DND-41 (cell line): ENCODE measurements around the gene NBPF6.
A peak's percentile ranks its signal among the peaks of the same experiment; 100 is the strongest.
"Not testable (repeated sequence)": the region's sequence is repeated elsewhere in the genome, so short reads cannot be mapped to it uniquely, and the experiment has no call there.

Experiments used
- ATAC-seq: fragments of 200-7000 bp; cut with Tn5 transposase; 3 replicates; pipeline ENCODE4 v1.9.1; 2021; ENCODE audit warnings: low read depth; ENCODE audit not compliant: insufficient read depth
- DNase-seq: peaks from one replicate; pipeline ENCODE4 v3.0.0-alpha.2; 2020
- H2AFZ ChIP-seq: 2 replicates; pipeline ENCODE4 v1.6.0; 2012; ENCODE audit warnings: low read depth, low read length
- H3K27ac ChIP-seq: 2 replicates; pipeline ENCODE4 v1.5.1; 2012; ENCODE audit warnings: low read length, inconsistent platforms
- H3K27me3 ChIP-seq: fragments of 200-600 bp; sonication (generic); 2 replicates; pipeline ENCODE4 v1.6.0; 2012; ENCODE audit warnings: low read length, mild to moderate bottlenecking, inconsistent platforms; ENCODE audit not compliant: insufficient read depth, poor library complexity
- H3K36me3 ChIP-seq: 2 replicates; pipeline ENCODE4 v1.5.1; 2012; ENCODE audit warnings: low read length, inconsistent platforms; ENCODE audit not compliant: insufficient read depth
- H3K4me1 ChIP-seq: 2 replicates; pipeline ENCODE4 v1.5.1; 2012; ENCODE audit warnings: mild to moderate bottlenecking, low read length; ENCODE audit not compliant: insufficient read depth
- H3K4me2 ChIP-seq: 2 replicates; pipeline ENCODE4 v1.6.0; 2012; ENCODE audit warnings: mild to moderate bottlenecking, moderate library complexity, low read length, inconsistent platforms; ENCODE audit not compliant: insufficient read depth
- H3K4me3 ChIP-seq, 2 experiments: fragments of 200-600 bp in 1 of 2; shearing (Covaris generic) in 1 of 2; 2 replicates each; pipeline ENCODE4 v1.5.1; 2012 to 2016; ENCODE audit warnings: inconsistent platforms in 2 of 2, low read length in 2 of 2, mild to moderate bottlenecking in 2 of 2, low read depth in 1 of 2, moderate library complexity in 1 of 2
- H3K79me2 ChIP-seq: 2 replicates; pipeline ENCODE4 v1.6.0; 2012; ENCODE audit warnings: low read length, inconsistent platforms; ENCODE audit not compliant: insufficient read depth
- H3K9ac ChIP-seq: 2 replicates; pipeline ENCODE4 v1.6.0; 2012; ENCODE audit warnings: low read depth, mild to moderate bottlenecking, inconsistent platforms, low read length, moderate library complexity
- H3K9me3 ChIP-seq: 2 replicates; pipeline ENCODE4 v1.5.1; 2012; ENCODE audit warnings: low read length, moderate library complexity, mild to moderate bottlenecking, inconsistent platforms; ENCODE audit not compliant: insufficient read depth, severe bottlenecking
- H4K20me1 ChIP-seq: 2 replicates; pipeline ENCODE4 v1.6.0; 2012; ENCODE audit warnings: low read length; ENCODE audit not compliant: insufficient read depth

Gene NBPF6

DNA sequence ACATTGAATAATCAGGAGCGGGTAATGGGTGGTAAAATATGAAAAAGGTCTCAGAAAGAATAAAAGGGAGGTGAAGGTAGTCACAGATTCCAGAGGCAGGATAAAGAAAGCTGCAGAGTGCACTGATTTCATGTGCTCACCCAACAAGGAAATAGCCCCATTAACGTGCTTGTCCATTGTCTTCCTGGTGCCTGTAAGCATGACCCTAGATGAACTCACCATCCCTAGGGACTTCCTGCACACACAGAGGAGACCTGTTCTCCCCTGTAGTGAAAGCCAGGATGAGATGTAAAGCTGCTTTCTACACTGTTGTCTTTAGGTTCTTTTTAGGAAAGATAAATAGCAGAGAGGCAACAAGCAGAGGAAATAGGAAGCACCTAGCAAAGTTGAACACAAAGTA lies 4.4 kb downstream of the NBPF6 start:
- H3K4me2 ChIP-seq, H3K4me3 ChIP-seq, H3K4me1 ChIP-seq, H3K9ac ChIP-seq, H3K36me3 ChIP-seq, H3K27me3 ChIP-seq, DNase-seq, H2AFZ ChIP-seq, H3K79me2 ChIP-seq, H3K9me3 ChIP-seq, H3K27ac ChIP-seq, ATAC-seq, H4K20me1 ChIP-seq: not testable (repeated sequence)

DNA sequence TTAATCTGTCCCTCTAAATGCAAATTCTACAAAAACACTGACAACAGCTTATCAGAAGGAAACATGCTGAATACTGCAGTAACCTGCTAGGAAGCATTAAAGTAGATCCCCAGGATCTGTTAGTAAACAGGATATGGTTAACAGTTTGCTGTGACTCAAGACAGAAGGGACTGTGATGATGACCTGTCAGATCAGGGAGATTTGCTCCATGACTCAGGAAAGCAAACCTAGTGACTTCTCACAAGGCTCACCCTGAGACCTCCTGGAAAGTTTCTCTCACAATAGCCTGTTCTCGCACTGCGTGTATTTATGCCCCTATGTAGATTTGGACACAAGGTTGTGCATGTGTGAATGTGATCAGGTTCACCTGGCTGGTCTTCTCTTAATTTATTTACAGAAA lies 8.5 kb downstream of the NBPF6 start:
- ATAC-seq, H3K4me3 ChIP-seq, H3K9me3 ChIP-seq, H3K79me2 ChIP-seq, H3K4me2 ChIP-seq, H3K36me3 ChIP-seq, H2AFZ ChIP-seq, H3K27me3 ChIP-seq, DNase-seq, H3K27ac ChIP-seq, H4K20me1 ChIP-seq, H3K9ac ChIP-seq, H3K4me1 ChIP-seq: not testable (repeated sequence)

DNA sequence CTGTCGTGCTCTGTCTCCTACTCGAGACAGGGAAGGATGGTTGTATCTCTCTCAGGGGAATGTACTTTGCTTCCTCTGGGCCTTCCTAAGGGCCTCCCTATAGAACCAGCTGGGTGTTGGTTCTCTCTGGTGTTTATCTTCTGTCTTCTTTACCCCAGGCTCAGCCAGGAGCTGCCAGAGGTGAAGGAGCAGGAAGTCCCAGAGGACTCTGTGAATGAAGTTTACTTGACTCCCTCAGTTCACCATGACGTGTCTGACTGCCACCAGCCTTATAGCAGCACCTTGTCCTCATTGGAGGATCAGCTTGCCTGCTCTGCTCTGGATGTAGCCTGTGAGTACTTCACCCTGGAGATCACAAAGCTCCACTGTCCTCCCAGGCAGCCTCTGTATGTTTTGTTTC lies 11.6 kb downstream of the NBPF6 start:
- not testable (repeated sequence) for H3K27ac ChIP-seq, H3K4me3 ChIP-seq, H3K4me1 ChIP-seq, H3K9ac ChIP-seq, H4K20me1 ChIP-seq, H3K36me3 ChIP-seq, H3K79me2 ChIP-seq, H3K27me3 ChIP-seq, H3K4me2 ChIP-seq, DNase-seq, H2AFZ ChIP-seq, H3K9me3 ChIP-seq
- ATAC-seq: 0 out of 3 replicates have a peak, but pooled peaks have one; percentile 22

DNA sequence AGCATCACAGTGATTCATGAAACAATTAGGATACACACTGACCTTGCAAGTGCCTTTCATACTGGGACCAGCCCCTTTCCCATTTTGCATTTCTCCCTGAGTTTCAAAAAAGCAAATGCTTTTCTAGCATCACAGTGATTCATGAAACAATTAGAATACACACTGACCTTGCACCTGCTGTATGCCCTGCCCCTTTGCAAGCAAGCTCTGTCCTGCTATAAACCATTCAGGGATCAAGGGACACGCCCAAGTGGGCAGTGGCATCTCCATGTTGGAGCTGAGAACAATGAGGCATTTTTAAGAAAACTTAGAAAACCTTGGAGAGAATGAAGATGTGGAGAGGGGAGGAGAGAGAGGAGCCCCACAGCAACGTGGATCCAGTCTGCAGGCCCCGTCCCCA lies 13.8 kb downstream of the NBPF6 start:
- not testable (repeated sequence) for H3K79me2 ChIP-seq

DNA sequence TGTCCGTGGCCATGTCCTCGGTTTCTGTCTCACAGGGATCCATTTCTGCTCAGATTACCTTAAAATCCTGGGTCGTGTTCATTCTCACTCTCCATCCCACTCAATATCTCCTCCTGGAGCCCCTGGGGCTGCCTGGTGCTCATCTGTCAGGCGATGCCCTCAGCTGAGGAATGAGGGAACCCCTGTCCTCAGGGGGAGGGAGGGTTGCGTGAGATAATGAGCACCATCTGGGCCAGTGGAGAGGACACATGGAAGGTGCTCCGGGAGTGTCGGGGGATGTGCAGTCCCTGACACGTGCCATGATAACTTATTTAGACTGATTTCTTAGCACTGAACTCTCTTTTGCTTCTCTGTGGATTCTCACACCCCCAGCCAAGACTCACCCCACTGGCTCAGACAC lies 16.0 kb downstream of the NBPF6 start:
- not testable (repeated sequence) for H3K4me3 ChIP-seq, H4K20me1 ChIP-seq, H3K79me2 ChIP-seq, H3K27me3 ChIP-seq, H3K9ac ChIP-seq, DNase-seq, H3K27ac ChIP-seq, ATAC-seq, H3K4me2 ChIP-seq, H2AFZ ChIP-seq, H3K9me3 ChIP-seq, H3K36me3 ChIP-seq, H3K4me1 ChIP-seq

More for the DNA sequence above, 13.8 kb downstream of the NBPF6 start:
- H3K4me2 ChIP-seq, ATAC-seq, H3K27me3 ChIP-seq, H3K36me3 ChIP-seq, H3K27ac ChIP-seq, H2AFZ ChIP-seq, H3K4me3 ChIP-seq, H3K4me1 ChIP-seq, H4K20me1 ChIP-seq, H3K9ac ChIP-seq, H3K9me3 ChIP-seq, DNase-seq: not testable (repeated sequence)

DNA sequence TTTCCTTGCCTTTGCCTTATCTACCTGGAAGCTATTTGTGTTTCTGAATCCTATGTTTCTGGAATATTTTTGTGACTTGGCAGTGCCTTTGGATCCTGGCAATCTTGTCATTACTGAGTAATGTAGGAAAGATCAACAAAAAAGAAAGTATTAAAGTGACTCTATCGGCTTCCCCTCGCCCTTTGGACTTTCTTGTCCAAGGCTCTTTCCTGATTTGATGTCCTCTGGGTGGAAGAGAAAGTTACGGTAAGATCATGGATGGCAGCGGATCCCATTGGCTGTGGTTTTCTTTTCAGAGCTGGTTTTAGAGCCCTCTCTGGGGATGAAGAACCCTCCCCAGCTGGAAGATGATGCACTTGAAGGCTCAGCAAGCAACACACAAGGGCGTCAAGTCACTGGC lies 17.0 kb downstream of the NBPF6 start:
- H3K27ac ChIP-seq, ATAC-seq, H3K79me2 ChIP-seq: not testable (repeated sequence)

DNA sequence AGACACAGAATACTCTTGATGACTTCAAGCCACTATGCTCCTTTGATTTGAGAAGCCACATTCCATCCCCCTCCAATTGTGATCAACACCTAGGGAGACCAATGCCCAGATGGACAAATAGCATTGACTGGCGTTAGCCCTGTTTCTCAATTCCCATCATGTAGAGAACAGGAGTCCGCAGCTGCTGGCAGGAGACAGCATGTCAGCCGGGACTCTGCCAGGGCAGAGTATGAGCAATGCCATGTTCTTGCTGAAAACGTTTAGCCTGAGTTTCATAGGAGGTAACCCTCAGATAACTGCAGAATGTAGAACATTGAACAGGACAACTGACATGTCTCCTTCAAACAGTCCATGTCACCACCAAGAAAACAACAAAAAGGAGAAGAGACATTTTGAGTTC lies 20.6 kb downstream of the NBPF6 start:
- not testable (repeated sequence) for H3K79me2 ChIP-seq, H3K27me3 ChIP-seq, H3K27ac ChIP-seq, H4K20me1 ChIP-seq, ATAC-seq, H3K4me2 ChIP-seq, H3K9me3 ChIP-seq, H2AFZ ChIP-seq, H3K4me3 ChIP-seq, H3K36me3 ChIP-seq, DNase-seq, H3K4me1 ChIP-seq, H3K9ac ChIP-seq

More for the DNA sequence above, 17.0 kb downstream of the NBPF6 start:
- H3K4me2 ChIP-seq, H4K20me1 ChIP-seq, H3K4me1 ChIP-seq, H3K4me3 ChIP-seq, H3K9ac ChIP-seq, H3K36me3 ChIP-seq, DNase-seq, H2AFZ ChIP-seq, H3K27me3 ChIP-seq, H3K9me3 ChIP-seq: not testable (repeated sequence)

DNA sequence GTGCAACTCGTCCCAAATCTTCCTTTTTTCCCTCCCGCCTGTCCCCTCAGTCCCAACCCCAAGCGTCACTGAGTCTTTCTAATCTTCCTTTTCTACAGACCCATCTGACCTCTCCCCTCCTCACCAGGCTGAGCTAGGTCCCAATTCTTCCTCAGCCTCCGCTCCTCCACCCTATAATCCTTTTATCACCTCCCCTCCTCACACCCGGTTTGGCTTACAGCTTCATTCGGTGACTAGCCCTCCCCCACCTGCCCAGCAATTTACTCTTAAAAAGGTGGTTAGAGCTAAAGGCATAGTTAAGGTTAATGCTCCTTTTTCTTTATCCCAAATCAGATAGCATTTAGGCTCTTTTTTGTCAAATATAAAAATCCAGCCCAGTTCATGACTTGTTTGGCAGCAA lies 24.4 kb downstream of the NBPF6 start:
- not testable (repeated sequence) for H4K20me1 ChIP-seq, H3K9me3 ChIP-seq, DNase-seq, H2AFZ ChIP-seq, H3K27ac ChIP-seq, H3K36me3 ChIP-seq, H3K4me3 ChIP-seq, H3K4me1 ChIP-seq, H3K9ac ChIP-seq, H3K79me2 ChIP-seq, ATAC-seq, H3K4me2 ChIP-seq, H3K27me3 ChIP-seq
